ENCODE data around the gene LIN7C. TPM values are rescaled to one million over a fixed set of nuclear protein-coding genes. Genes with fewer than 3 reads are reported as not detected.

LIN7C gene, protein sequence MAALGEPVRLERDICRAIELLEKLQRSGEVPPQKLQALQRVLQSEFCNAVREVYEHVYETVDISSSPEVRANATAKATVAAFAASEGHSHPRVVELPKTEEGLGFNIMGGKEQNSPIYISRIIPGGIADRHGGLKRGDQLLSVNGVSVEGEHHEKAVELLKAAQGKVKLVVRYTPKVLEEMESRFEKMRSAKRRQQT
- total RNA-seq = 15.1 TPM

DNA sequence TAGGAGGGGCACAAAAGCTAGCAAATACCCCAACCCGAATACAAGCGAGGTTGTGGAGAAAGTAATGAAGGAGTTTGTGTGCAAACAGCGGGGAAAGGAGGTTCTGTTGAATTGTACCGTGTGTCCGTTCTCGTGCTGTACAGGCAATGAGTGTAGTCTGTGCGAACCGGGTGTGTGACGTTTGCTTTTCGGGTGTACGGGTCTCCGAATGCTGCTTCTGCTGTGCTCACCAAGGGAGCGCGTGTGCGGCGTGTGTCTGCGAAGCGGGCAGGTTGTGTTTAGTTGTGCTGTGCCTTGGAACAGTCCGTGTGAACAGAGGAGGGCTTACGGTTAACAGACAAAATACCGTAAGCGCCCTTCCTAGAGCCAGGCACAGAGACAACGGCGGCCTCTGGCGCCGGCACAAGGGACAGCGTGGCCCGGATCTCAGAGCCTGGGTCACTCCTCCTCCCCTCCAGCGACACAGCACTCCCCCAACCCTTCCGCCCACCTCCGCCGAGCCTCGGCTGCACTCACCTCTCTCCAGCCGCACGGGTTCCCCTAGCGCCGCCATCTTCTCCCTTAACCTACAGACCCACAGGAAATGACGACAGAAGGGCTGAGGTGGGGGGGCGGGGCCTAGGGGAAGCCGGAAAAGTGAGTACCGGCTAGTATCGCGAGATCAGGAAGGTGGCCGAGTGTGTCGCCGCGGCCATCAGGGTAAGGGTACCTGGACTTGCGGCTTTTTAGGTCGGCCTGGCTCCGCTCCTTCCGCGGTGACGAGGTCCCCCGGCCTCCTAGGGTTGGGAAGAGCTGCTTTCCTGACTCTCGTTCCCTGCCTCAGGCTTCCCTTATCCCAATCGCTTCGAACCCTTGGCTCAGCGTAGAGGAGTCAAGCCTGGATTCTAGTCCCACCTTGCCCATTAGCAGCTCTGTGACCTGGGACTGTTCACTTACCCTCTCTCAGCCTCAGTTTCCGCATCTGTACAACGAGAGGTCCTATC lies at the start of gene LIN7C:
LIN7C (minus strand) TSS at position 570 of the 983 bp plus-strand sequence; CDS start at position 553, 17 bp downstream.
- peak within 1 kb of the TSS; percentile 94 for H3K27ac ChIP-seq
- H3K4me3 ChIP-seq = peak within 1 kb of the TSS; percentile 87
- H3K27me3 ChIP-seq = no peaks in the 10 kb centered on the region
- intact Hi-C loops (cut with DNase I) = loop anchor here (1.0 to 2.0 kb wide), 2 partner anchors 34 to 602 kb away; partner anchors contain the start of genes KIF18A, LGR4 and METTL15
- H3K9me3 ChIP-seq = no peaks in the 10 kb centered on the region
- peaks cover 8 to 10% of the 10 kb centered on the region in 2 donors for H3K4me1 ChIP-seq
- no peaks in the 10 kb centered on the region for H3K36me3 ChIP-seq
- TF ChIP-seq, protein P1, sequence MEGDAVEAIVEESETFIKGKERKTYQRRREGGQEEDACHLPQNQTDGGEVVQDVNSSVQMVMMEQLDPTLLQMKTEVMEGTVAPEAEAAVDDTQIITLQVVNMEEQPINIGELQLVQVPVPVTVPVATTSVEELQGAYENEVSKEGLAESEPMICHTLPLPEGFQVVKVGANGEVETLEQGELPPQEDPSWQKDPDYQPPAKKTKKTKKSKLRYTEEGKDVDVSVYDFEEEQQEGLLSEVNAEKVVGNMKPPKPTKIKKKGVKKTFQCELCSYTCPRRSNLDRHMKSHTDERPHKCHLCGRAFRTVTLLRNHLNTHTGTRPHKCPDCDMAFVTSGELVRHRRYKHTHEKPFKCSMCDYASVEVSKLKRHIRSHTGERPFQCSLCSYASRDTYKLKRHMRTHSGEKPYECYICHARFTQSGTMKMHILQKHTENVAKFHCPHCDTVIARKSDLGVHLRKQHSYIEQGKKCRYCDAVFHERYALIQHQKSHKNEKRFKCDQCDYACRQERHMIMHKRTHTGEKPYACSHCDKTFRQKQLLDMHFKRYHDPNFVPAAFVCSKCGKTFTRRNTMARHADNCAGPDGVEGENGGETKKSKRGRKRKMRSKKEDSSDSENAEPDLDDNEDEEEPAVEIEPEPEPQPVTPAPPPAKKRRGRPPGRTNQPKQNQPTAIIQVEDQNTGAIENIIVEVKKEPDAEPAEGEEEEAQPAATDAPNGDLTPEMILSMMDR (IDR thresholded peaks at IDR 0.05) = peak in 1 of 3 experiments; percentile 6
- peak; percentile 91 to 98 for DNase-seq (ENCODE audit: low spot score in 2 of 2)

GRCh38 chr11:27555264-27555663 lies 48.7 kb upstream of the LIN7C start:
- Histone ChIP-seq H3K4me3 (no peak overlapping the region), H3K4me1 (no peaks in the 10 kb centered on the region), H3K9me3 (no peaks in the 10 kb centered on the region), H3K27me3 (no peaks in the 10 kb centered on the region), H3K36me3 (no peaks in the 10 kb centered on the region), H3K27ac (no peak overlapping the region)
- DNase-seq (ENCODE audit: low spot score in 2 of 2) = no peak
- intact Hi-C loops (cut with DNase I) = no loop called here
- TF ChIP-seq, protein P1 (IDR thresholded peaks at IDR 0.05) = no peak

DNA sequence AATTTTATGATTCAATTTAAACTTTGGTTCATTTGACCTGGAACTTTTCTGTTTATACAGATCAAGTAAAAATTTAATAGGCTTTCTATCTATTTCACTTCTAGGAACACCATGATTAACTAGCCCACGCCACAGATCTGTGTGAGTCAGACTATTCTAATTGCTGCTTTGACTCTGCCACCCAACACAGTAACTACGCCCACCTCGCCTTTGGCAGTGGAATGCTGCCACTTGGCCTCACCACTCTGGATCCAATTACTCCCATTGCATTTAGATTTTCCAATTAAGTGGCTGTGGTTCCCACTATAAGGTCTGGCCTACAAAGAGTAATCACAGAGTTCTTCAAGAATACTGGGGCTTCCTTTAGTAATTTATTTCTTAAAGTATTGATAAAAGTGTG lies 46.6 kb upstream of the LIN7C start:
- no peaks in the 10 kb centered on the region for H3K36me3 ChIP-seq
- intact Hi-C loops (cut with DNase I) = no loop called here
- no peak for DNase-seq (ENCODE audit: low spot score in 2 of 2)
- TF ChIP-seq, protein P1 (IDR thresholded peaks at IDR 0.05) = no peak
- H3K4me1 ChIP-seq = no peaks in the 10 kb centered on the region
- no peaks in the 10 kb centered on the region for H3K9me3 ChIP-seq
- no peaks in the 10 kb centered on the region for H3K27me3 ChIP-seq
- no peak overlapping the region for H3K27ac ChIP-seq
- H3K4me3 ChIP-seq = no peak overlapping the region

- Histone ChIP-seq H3K27me3 (no peaks in the 10 kb centered on the region), H3K4me3 (no peak overlapping the region), H3K36me3 (no peaks in the 10 kb centered on the region), H3K27ac (no peak overlapping the region), H3K4me1 (no peaks in the 10 kb centered on the region), H3K9me3 (no peaks in the 10 kb centered on the region)
- intact Hi-C loops (cut with DNase I) = no loop called here
- DNase-seq (ENCODE audit: low spot score in 2 of 2) = no peak
- TF ChIP-seq, protein P1 (IDR thresholded peaks at IDR 0.05) = no peak
Measured at GRCh38 chr11:27552341-27552740, 45.8 kb upstream of the LIN7C start.

DNA sequence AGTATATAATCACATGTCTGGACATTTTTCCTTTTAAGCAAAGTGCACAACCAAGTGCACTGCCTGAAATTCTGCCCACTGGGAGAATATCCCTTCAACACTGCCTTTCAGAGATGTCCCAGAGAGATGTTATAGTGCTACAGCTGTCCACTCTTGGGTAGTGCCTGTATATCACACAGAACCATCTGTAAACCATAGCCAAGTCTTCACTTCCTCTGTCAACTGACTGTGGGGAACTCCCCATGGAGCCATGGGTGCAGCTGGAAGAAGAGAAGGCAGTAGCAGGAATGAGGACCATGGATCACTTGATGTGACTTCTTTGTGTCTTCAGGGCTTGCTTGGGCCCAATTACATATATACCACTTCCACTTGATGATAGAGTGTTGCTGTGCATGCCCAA lies 44.6 kb upstream of the LIN7C start:
- no peaks in the 10 kb centered on the region for H3K9me3 ChIP-seq
- DNase-seq (ENCODE audit: low spot score in 2 of 2) = no peak
- no peaks in the 10 kb centered on the region for H3K27me3 ChIP-seq
- no peaks in the 10 kb centered on the region for H3K4me1 ChIP-seq
- no peak overlapping the region for H3K4me3 ChIP-seq
- no peak overlapping the region for H3K27ac ChIP-seq
- TF ChIP-seq, protein P1 (IDR thresholded peaks at IDR 0.05) = no peak
- intact Hi-C loops (cut with DNase I) = no loop called here
- no peaks in the 10 kb centered on the region for H3K36me3 ChIP-seq
